HepG2 (cell line): ENCODE results near the gene PLRG1.

ENCODE experiments used
- KMT2A ChIP-seq: sonication (generic); formaldehyde crosslinking; IDR thresholded peaks from 2 replicates; pipeline ENCODE4 v1.4.0; 2020; ENCODE audit warnings: missing genetic modification reagents
- RCOR2 ChIP-seq: IDR thresholded peaks from 2 replicates; pipeline ENCODE4 v1.6.1; 2016; ENCODE audit warnings: missing biosample characterization, missing genetic modification reagents
- TF ChIP-seq, protein P1 (sequence below): sonication (generic); formaldehyde crosslinking; IDR thresholded peaks from 2 replicates; pipeline ENCODE4 v1.9.0; 2022; ENCODE audit warnings: low read depth, missing genetic modification reagents

GRCh38 chr4:154577324-154577723 is 27.1 kb upstream of the PLRG1 start:
- TF ChIP-seq KMT2A (CRISPR knock-in tag) (peak; percentile 60; the same call in 1 of the 2 replicates), RCOR2 (CRISPR knock-in tag) (peak; percentile 86)
- TF ChIP-seq, protein P1, sequence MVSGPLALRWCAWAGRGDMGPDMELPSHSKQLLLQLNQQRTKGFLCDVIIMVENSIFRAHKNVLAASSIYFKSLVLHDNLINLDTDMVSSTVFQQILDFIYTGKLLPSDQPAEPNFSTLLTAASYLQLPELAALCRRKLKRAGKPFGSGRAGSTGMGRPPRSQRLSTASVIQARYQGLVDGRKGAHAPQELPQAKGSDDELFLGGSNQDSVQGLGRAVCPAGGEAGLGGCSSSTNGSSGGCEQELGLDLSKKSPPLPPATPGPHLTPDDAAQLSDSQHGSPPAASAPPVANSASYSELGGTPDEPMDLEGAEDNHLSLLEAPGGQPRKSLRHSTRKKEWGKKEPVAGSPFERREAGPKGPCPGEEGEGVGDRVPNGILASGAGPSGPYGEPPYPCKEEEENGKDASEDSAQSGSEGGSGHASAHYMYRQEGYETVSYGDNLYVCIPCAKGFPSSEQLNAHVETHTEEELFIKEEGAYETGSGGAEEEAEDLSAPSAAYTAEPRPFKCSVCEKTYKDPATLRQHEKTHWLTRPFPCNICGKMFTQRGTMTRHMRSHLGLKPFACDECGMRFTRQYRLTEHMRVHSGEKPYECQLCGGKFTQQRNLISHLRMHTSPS (CRISPR knock-in tag): no peak
